Transverse colon (tissue), 4 donors: ENCODE measurements around the gene TWIST1. TPM values are rescaled to one million over a fixed set of nuclear protein-coding genes. Genes with fewer than 3 reads are reported as not detected.

Source experiments
- DNase-seq: peaks from one replicate; pipeline ENCODE4 v3.0.0-alpha.2; 2019
- H3K27ac ChIP-seq, 4 donors: fragments of 200-600 bp; sonication (generic); 2 replicates each; pipeline ENCODE4 v1.5.1; 2016 to 2018; ENCODE audit warnings: inconsistent platforms in 4 of 4
- H3K27me3 ChIP-seq: fragments of 200-600 bp; sonication (generic); 2 replicates; pipeline ENCODE4 v1.5.1; 2017; ENCODE audit warnings: inconsistent platforms
- H3K36me3 ChIP-seq, 4 donors: fragments of 200-600 bp; sonication (generic); 2 replicates each; pipeline ENCODE4 v1.5.1; 2017 to 2019; ENCODE audit warnings: inconsistent platforms in 4 of 4
- H3K4me1 ChIP-seq, 4 donors: fragments of 200-600 bp; sonication (generic); 2 replicates each; pipeline ENCODE4 v1.5.1; 2017 to 2020; ENCODE audit warnings: inconsistent platforms in 4 of 4
- H3K4me3 ChIP-seq, 4 donors: fragments of 200-600 bp; sonication (generic); 1 replicate in 1 of 4; 2 replicates in 3 of 4; pipeline versions ENCODE4 v1.5.1 to v1.6.1; 2017 to 2019; ENCODE audit warnings: inconsistent platforms in 4 of 4
- H3K9me3 ChIP-seq, 2 donors: fragments of 200-600 bp; sonication (generic); 2 replicates each; pipeline ENCODE4 v1.5.1; 2017 to 2019; ENCODE audit warnings: inconsistent platforms in 2 of 2
- EP300 ChIP-seq: sonication (generic); formaldehyde crosslinking; IDR thresholded peaks from one replicate; pipeline ENCODE4 v1.6.1; 2017; ENCODE audit warnings: antibody characterized with exemption, low read depth
- POLR2A ChIP-seq: fragments of 450-650 bp; IDR thresholded peaks from one replicate; pipeline ENCODE4 v1.6.1; 2016; ENCODE audit warnings: antibody characterized with exemption, mild to moderate bottlenecking, moderate library complexity
- POLR2AphosphoS5 ChIP-seq, 3 donors: sonication (generic); formaldehyde crosslinking; IDR thresholded peaks; one replicate each; pipeline ENCODE4 v1.6.1; 2016; ENCODE audit warnings: antibody characterized with exemption in 3 of 3
- WGBS, 2 donors: methylation state at CpG; one replicate each; pipeline ENCODE4 v1.1.5; 2018; ENCODE audit warnings: low coverage in 1 of 2; 5-methylcytosine and 5-hydroxymethylcytosine counted together
- in situ Hi-C, 4 donors: fragments of 200-750 bp; cut with MboI; loops; one replicate each; pipeline versions ENCODE4 v1.15.0 to v1.15.1; 2017; ENCODE audit warnings: low sequenced_read_pairs in 3 of 4, low pct_ligation_motif_present in 1 of 4, low pct_unique_long_range_greater_than_20kb in 1 of 4
- intact Hi-C: fragments of 100-400 bp; cut with DNase I; formaldehyde crosslinking; loops from one replicate; pipeline ENCODE4 v1.15.1; 2023; ENCODE audit warnings: low total_unique reads
- total RNA-seq, 4 donors: library from RNA; depleted of rRNA; stranded (reverse); fragments of >200 nt; gene quantifications; one replicate each; pipeline ENCODE4 v1.1.0, GENCODE V29; 2016
- TF ChIP-seq, protein P1 (sequence below), 5 experiments: fragments of 200-600 bp in 3 of 5; fragments of 450-650 bp in 2 of 5; sonication (generic) in 3 of 5; IDR thresholded peaks; 1 replicate in 2 of 5; 2 replicates in 3 of 5; pipeline ENCODE4 v1.5.1; 2016 to 2017; ENCODE audit warnings: antibody characterized with exemption in 5 of 5, inconsistent platforms in 3 of 5, mild to moderate bottlenecking in 2 of 5, moderate library complexity in 1 of 5

The TWIST1 gene
- total RNA-seq, 4 donors from 2014 or later: 0.41 to 0.64 TPM; not detected in 2

DNA sequence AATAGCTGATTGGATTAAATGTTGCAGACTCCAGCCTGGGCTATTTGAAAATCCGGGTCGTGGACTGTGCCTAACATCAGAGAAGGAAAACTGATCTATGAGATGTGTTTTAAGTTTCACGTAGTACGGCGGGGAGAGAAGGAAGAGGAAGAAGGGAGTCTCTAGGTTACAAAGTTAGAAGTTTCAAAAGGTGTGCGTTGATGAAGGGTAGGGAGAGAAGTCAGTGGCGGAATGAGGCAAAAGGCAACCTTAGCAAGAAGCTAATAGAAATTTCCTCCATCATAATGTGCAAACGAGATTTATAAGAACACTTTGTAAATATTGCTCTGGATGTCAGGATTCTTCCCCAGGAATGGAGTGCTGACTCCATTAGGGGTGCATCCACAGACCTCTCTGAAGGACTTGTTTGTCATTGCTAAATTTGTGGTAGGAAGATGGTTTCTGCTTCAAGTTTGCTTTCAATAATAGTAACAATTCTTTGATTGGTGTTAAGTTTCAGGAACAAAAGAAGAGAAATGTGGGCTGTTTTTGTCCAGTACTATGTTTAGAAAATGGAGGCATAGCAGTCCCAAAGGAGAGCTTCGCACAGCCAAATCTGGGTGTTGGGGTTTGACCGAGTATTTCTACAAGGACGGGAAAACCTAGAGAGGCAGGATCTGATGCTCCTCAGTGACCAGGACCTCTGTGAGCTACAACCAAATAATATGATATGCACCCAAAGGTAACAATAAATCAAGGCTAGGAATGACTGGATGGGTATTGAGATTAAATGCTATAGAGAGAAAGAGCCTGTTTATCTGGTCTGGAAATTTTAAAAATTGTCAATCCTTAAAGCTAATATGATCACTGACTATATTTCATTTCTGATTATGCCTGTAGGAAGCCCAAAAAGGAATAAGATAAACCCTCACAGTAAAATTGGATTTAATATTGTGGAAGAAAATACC lies 8.2 kb downstream of the TWIST1 start:
- Histone ChIP-seq H3K27ac (no peak overlapping the region), H3K9me3 (no peaks in the 10 kb centered on the region), H3K4me1 (peaks cover 0 to 21% (median 5%) of the 10 kb centered on the region in 4 donors), H3K4me3 (no peak overlapping the region), H3K36me3 (no peaks in the 10 kb centered on the region), H3K27me3 (peaks cover 99% of the 10 kb centered on the region)
- no peak for DNase-seq
- intact Hi-C loops (no loop called here), in situ Hi-C loops (no loop called here)
- TF ChIP-seq, protein P1, sequence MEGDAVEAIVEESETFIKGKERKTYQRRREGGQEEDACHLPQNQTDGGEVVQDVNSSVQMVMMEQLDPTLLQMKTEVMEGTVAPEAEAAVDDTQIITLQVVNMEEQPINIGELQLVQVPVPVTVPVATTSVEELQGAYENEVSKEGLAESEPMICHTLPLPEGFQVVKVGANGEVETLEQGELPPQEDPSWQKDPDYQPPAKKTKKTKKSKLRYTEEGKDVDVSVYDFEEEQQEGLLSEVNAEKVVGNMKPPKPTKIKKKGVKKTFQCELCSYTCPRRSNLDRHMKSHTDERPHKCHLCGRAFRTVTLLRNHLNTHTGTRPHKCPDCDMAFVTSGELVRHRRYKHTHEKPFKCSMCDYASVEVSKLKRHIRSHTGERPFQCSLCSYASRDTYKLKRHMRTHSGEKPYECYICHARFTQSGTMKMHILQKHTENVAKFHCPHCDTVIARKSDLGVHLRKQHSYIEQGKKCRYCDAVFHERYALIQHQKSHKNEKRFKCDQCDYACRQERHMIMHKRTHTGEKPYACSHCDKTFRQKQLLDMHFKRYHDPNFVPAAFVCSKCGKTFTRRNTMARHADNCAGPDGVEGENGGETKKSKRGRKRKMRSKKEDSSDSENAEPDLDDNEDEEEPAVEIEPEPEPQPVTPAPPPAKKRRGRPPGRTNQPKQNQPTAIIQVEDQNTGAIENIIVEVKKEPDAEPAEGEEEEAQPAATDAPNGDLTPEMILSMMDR (IDR thresholded peaks at IDR 0.05): no peak
- 50 to 64% methylated on average over 11 of the region's 11 CpGs for WGBS, 2 donors

DNA sequence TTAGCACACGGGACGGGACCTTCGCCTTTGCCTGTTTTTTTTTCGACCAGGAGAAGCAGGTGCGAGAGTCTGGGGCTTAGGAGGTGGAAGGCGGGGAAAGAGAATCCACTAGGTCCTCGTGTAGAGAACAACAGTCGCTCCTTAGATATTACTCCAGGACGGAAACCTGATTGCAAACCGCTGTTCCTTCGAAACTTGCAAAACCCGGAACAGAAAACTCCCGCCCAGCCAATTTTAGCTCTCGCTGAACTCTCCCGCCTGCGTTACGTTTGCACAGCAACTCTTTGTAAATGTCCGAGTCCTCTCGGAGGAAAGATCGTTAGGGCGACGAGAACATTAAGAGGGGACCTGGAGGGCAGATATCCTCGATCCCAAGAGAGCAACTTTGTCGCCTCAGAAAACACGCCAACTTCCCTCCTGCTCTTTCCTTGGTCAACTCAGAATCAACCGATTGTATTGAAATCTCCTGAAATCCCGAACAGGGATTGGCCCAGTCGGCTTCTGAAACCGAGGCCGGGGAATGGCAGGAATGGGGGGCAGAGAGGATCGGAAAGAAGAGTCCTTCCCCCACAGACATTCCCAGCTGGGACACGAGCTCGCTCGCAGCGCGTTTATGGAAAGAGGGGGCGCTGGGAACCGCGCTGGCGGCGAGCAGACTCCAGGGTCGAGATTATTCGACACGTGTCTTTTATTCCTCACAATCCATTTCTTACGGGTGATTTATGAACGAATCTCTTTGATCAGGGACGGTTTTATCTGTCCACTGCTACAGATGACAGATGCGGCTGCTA lies 9.9 kb downstream of the TWIST1 start:
- Histone ChIP-seq H3K27ac (no peak overlapping the region), H3K4me1 (peaks cover 0 to 21% (median 5%) of the 10 kb centered on the region in 4 donors), H3K27me3 (peaks cover 89% of the 10 kb centered on the region), H3K9me3 (no peaks in the 10 kb centered on the region), H3K4me3 (peak overlapping the region in 3 of 4 donors; percentile 17 to 50 (median 21)), H3K36me3 (no peaks in the 10 kb centered on the region)
- TF ChIP-seq EP300 (no peak), POLR2A (no peak), POLR2AphosphoS5 (IDR thresholded peaks at IDR 0.05) (no peak)
- TF ChIP-seq, protein P1 (IDR thresholded peaks at IDR 0.05): no peak
- DNase-seq: no peak
- 6 to 8% methylated on average over 12 to 48 of the region's 48 CpGs for WGBS, 2 donors
- intact Hi-C loops (loop anchor here (2.0 kb wide), 1 partner anchor 17 kb away; no protein-coding TSS in a partner anchor), in situ Hi-C loops (no loop called here)

DNA sequence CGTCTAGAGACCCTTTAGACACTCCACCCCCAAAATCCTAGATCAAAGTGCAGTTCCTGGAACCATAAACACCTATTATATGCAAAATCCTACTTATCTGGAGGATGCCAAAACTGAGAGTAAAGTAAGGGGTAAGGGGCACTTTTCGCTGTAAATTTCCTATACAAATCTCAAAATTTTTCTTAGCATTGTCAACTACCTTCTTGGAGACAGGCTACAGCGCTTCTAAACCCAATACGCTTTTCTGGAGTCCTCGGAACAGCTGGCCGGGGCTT lies 10.4 kb downstream of the TWIST1 start:
- H3K27me3 ChIP-seq: peaks cover 89% of the 10 kb centered on the region
- peak overlapping the region in 3 of 4 donors; percentile 17 to 50 (median 21) for H3K4me3 ChIP-seq
- H3K27ac ChIP-seq: no peak overlapping the region
- H3K9me3 ChIP-seq: no peaks in the 10 kb centered on the region
- peaks cover 0 to 21% (median 5%) of the 10 kb centered on the region in 4 donors for H3K4me1 ChIP-seq
- intact Hi-C loops: loop anchor here (2.0 kb wide), 1 partner anchor 18 kb away; no protein-coding TSS in a partner anchor
- H3K36me3 ChIP-seq: no peaks in the 10 kb centered on the region
- 0 to 6% methylated on average over 1 to 6 of the region's 6 CpGs for WGBS, 2 donors
- in situ Hi-C loops: no loop called here
- no peak for DNase-seq
- no peak for TF ChIP-seq POLR2AphosphoS5 (IDR thresholded peaks at IDR 0.05)
- TF ChIP-seq, protein P1 (IDR thresholded peaks at IDR 0.05): no peak
- no peak for TF ChIP-seq POLR2A
- no peak for TF ChIP-seq EP300
